CD4-positive, alpha-beta T cell treated with Interleukin-4 for 1 hour (primary cell): Measurements from ENCODE around the gene WRAP73.
"Not testable (repeated sequence)": the region's sequence is repeated elsewhere in the genome, so short reads cannot be mapped to it uniquely, and the experiment has no call there.

ENCODE experiments used
- DNase-seq, 2 donors: peaks; one replicate each; pipeline ENCODE4 v3.0.0-alpha.2; 2020 to 2022

WRAP73 gene

DNA sequence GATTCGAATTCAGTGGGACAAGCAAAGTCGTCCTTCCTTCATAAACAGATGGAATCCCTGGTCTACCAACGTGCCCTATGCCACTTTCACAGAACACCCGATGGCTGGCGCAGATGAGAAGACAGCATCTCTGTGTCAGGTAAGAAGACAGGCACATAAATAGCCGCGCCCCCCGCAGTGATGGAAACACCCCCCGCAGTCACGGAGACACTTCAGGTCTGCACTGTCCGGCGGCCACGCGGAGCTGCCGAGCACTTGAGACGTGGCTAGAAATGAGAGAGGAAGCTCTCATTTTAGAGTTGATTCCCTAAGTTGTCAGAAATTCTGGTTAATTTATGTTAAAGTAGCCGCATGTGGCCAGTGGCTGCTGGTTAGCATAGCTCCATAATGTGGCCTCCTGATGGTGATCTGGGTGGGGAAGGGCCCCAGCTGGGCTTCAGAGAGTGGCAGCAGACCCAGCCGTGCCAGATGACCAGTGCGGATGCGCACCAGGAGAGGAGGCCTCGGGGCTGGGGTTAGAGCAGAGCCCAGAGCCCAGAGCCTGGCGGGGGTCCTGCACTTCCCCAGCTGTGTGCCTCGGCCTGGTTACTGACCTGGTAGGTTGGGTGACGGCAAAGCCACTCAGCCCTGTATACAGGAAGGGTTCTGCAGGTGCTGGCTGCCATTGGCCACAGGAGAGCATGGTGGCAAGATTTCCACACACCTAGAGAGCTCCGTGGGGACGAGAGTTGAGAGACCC lies 22.2 kb downstream of the WRAP73 start:
- DNase-seq: no peak

DNA sequence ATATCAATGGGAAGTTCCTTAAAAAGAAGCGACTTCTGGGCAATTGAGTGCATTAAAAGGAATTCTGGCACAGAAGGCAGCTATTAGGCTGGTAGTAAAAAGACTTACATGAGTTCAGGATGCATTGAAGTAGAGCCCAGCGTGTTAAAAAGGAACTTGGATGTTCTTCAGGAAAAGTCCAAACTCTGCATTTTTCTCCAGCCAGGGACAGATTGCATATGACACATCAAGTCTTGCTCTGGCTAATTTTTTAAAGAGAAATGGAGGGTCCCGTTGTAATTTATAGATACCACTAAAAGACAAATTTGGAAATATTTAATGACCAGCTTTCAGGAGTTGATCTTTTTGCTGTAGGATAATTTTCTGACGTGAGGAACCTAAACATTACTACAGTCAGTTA lies 23.9 kb downstream of the WRAP73 start:
- DNase-seq: no peak

DNA sequence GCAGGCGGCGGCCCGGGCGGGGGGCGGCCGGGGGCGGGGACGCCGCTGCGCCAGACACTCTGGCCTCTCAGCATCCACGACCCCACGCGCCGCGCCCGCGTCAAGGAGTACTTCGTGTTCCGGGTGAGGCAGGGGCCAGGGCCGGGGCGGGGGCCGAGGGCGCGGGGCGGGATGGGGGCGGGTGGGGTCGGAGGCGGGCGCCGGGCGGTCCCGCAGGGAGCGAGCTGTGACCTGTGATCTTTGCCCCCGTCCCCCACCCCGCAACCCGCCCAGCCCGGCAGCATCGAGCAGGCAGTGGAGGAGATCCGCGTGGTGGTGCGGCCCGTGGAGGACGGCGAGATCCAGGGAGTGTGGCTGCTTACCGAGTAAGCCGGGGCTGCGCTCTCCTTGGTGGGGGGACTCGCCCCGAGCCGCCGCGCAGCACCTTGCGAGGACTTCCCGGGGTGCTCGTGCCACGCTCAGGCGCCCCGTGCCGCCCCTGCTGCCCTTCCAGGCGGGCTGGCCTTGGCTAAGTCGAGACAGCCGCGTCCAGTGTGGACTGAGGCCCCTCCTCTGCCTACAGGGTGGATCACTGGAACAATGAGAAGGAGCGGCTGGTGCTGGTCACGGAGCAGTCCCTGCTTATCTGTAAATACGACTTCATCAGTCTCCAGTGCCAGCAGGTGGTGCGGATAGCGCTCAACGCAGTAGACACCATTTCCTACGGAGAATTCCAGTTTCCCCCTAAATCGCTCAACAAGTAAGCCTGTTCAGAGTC lies 24.6 kb downstream of the WRAP73 start:
- DNase-seq: no peak

DNA sequence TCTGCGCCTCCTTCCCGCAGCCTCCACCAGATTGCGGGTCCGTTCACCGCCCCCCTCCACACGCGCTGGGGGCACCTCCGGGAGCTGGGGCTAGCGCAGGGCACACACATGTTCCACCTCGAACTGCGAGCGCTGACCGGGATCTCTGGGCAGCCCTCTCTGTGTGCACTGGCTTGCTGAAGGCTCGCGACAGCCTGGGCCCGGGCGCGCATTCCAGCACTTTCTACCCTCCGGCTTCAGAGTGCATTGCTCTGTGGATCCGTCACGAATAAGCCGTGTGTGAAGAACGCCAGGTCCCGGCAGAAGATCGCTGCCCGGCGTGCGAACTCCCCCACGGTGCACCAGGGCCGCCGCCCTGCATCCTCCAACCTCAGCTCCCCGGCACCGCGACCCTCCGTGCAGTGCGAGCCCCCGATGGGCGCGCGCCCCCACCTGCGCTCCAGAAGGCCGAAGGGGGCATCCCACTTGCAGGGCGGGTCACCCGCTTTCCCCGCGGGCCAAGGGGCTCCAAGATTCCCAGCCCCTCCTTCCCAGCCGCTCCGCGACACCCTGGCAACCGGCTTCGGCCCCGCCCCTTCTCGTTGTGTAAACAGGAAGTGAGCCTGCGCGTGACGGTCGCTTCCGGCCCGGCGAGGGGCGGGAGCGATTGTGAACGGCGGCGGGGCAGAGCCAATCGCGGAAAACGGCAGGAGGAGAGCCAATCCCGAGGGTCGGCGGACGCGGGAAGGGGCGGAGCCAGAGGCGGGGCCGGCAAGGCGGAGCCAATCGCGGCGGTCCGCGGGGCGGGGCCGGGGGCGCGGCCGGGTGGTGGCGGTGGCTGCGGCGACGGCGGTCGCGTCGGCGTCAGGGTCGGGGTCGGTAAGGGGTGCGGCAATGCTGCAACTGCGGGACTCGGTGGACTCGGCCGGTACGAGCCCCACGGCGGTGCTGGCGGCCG lies 25.4 kb downstream of the WRAP73 start, which contains the start of gene TPRG1L:
Gene TPRG1L, plus strand, starts transcription at position 816 of the 937 bp plus-strand sequence. Its CDS starts 58 bp downstream, at position 874.
- peak; percentile 98 for DNase-seq

DNA sequence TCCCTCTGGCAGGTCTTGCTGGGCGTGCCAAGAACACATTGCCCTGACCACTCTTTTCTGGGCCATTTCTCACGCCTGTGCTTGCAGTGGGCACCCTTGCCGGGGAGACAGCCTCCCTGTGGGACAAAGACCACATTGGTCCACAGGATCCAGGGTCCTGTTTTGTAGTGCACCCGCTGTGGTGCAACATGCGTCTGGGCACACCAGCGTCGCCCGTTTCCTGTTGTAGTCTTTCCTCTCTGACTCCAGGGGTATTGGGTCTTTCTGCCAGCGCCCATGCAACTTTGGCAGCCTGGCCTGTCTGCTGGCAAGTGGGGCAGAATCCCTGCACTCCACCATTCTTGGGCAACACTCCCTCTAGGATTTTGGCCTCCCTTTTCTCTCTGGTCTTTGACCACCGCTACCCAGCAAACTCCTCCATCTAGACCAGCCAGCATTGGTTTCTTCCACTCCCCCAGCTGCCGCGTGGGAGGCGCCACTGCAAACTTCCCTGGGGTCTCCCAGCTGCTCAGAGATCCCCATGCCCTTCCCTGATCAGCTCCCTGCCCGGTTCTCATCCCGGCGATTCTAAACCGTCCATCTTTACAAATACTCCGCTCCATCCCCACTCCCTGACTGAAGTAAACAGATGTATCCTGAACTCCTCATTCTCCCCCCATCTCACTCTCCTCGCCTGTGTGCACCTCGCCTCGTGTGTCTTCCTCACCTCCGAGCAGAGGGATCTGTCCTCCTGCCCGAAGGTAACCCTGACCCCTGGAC lies 26.3 kb downstream of the WRAP73 start:
- no peak for DNase-seq

DNA sequence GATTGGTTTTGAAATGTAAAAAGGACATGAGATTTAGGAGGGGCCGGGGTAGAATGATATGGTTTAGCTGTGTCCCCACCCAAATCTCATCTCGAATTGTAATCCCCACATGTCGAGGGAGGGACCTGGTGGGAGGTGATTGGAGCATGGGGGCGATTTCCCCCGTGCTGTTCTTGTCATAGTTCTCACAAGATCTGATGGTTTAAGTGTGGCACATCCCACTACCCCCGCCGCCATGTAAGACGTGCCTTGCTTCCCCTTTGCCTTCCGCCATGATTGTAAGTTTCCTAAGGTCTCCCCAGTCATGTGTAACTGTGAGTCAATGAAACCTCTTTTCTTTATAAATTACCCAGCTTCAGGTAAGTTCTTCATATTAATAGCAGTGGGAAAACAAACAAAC lies 27.8 kb downstream of the WRAP73 start:
- DNase-seq: not testable (repeated sequence)

DNA sequence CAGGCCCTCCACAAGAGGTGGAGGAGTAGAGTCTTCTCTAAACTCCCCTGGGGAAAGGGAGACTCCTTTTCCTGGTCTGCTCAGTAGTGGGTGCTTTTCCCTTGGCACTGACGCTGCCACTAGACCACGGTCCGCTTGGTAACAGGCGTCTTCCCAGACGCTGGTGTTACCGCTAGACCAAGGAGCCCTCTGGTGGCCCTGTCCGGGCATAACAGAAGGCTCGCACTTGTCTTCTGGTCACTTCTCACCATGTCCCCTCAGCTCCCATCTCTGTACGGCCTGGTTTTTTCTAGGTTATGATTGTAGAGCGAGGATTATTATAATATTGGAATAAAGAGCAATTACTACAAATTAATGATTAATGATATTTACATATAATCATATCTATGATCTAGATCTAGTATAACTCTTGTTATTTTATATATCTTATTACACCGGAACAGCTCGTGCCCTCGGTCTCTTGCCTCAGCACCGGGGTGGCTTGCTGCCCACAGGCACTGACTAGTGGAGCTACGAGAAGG lies 28.7 kb downstream of the WRAP73 start:
- peak; percentile 27 to 31 for DNase-seq

DNA sequence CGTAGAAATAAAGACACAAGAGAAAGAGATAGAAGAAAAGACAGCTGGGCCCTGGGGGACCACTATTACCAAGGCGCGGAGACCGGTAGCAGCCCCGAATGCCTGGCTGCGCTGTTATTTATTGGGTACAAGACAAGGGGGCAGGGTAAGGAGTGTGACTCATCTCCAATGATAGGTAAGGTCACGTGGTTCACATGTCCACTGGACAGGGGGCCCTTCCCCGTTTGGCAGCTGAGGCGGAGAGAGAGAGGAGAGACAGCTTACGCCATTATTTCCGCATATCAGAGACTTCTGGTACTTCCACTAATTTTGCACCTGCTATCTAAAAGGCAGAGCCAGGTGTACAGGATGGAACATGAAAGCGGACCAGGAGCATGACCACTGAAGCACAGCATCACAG lies 29.2 kb downstream of the WRAP73 start:
- DNase-seq: no peak

DNA sequence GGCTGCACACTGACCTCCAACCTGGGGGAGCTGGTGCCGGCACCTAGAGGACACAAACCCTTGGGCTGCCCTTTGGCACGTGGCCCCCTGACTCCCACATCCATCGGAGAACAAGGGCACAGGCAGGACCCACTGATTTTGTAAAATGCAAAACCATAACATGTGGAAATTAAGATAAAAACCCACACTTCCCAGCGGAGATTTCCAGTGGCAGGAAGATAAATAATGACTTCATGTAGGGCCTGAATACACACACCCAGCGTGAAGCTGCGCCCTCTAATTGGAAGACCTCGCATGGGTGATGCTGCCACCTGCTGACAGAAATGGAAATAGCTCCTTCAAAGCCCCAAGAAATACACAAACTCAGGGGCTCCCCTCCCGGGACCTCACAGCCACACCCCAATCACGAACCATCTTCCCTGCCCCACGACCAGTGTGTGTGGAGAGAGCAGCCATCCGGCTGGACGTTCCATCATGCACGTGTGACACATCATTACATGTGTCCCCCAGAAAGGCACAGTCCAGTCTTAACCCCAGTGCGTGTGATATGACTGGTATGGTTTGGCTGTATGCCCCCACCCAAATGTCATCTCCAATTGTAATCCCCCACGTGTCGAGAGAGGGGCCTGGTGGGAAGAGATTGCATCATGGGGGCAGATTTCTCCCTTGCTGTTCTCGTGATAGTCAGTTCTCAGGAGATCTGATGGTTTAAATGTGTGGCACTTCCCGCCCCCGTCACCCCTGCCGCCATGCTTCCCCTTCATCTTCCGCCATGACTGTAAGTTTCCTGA lies 30.8 kb downstream of the WRAP73 start:
- peak; percentile 80 to 85 for DNase-seq

DNA sequence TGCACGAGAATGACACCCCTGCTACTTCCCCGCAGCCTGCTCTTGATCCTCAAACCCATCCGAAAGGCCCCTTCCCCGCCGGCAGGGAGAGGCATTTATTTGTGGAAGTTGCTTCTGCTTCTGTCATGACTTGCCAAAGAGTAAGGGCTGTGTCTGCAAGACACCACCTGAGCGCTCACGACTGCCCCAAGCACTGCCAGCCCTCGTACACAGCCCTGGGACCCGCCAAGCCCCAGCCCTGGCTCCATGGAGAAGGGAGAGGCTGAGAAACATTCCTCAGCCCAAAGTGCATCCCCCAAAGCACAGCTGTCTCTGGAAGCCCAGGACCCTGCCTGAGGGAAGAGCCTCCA lies 31.4 kb downstream of the WRAP73 start:
- DNase-seq: no peak

DNA sequence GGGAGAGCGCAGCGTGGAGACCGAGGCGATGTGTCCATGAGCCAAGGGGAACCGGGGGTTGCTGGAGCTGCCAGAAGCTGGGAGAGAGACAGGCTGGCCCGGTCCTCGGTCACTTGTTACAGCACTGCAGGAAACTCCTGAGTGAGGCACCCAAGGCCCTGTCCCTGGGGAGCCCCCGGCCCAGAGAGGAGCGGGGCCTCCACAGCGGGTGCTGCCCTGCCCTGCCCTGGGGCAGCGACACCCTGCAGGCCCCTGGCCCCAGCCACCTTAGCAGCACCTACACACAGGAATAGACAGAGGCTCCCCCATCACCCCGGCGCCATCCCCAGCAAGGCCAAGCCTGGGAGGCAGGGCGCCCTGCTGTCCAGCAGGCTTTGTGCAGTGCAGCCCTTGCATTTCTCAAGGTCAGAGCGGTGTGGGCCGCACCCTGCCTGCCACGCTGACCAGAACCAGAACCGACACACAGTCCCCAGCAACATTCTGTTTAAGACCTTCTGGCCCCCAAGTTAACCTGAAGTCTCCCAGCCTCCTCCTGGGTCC lies 32.0 kb downstream of the WRAP73 start:
- no peak for DNase-seq

DNA sequence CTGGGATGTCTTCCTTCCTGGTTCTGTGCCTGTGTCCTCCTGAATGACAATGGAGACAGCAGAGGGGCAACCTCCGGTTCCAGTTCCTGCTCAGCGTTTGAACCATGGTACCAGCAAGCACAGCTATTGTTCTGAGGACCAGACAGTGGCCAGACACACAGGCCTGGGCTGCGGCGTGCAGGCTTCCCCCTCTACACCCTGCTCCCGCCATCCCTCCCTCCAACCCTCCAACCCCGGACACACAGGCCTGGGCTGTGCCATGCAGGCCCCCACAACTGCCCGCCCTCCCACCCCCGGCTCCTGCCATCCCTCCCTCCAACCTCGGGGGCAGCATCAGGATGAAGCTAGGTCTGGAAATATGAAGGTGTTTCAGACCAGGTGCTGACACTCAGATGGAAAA lies 33.0 kb downstream of the WRAP73 start:
- no peak for DNase-seq

DNA sequence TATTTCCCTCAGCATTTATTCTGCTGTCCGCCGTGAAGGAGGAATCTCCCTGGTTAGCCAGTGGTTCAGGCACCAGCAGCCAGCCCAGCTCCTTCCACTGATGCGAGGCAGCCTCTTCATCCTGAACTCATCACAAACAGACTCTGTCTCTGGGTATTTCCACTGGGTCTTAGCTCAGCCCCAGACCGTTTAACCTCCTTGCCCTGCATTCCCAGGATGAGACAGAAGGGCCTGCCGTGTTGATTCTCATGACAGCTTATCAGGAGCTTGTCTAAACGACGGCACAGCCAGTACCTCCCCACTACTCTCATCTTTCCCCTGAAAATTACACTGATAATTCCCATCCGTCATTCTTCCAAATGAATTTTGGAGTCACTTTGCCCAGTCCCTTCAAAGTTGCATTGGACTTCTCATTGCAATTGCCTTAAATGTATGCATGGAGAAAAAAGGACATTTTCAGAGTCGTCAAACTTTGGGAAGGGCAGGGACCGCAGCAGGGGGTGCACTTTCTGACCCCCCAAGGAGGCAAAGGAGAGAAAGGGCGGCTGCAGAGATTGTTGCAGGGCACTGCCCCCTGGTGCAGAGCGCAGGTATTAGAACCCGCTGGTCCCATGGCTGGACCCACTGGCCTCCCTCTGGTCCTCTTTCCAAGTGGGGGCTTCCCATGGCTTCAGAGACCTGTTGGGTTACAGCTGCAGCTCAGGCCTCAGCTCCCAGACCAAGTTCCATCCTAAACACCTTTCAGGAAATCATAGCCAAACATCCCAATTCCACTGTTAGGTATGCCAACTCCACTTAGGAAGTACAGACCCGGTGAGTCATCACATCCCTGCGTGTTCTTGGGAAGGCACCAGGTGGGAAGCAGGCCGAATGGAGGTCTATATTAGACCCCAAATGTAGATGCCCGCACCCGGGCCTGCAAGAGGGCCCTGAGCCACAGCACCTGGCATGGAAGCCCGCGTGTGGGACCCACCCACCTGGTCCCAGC lies 34.9 kb downstream of the WRAP73 start:
- DNase-seq: no peak

DNA sequence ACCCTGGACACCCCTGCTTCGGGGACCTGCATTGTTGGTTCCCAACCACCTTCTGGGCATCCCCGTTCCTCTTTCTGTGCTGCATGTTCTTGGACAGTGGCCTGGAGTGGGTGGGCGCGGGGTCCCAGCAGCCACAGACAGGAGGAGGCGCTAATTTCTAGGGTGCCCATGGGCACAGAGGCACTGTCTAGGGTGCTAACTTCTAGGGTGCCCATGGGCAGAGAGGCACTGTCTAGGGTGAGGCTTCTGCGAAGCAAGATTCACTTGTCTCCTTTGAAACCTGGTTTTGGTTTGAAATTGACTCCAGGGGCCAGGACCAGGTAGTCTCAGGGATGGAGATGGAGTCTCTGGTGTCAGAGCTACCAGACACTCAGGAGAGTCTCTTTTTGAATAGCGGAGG lies 37.8 kb downstream of the WRAP73 start:
- no peak for DNase-seq

DNA sequence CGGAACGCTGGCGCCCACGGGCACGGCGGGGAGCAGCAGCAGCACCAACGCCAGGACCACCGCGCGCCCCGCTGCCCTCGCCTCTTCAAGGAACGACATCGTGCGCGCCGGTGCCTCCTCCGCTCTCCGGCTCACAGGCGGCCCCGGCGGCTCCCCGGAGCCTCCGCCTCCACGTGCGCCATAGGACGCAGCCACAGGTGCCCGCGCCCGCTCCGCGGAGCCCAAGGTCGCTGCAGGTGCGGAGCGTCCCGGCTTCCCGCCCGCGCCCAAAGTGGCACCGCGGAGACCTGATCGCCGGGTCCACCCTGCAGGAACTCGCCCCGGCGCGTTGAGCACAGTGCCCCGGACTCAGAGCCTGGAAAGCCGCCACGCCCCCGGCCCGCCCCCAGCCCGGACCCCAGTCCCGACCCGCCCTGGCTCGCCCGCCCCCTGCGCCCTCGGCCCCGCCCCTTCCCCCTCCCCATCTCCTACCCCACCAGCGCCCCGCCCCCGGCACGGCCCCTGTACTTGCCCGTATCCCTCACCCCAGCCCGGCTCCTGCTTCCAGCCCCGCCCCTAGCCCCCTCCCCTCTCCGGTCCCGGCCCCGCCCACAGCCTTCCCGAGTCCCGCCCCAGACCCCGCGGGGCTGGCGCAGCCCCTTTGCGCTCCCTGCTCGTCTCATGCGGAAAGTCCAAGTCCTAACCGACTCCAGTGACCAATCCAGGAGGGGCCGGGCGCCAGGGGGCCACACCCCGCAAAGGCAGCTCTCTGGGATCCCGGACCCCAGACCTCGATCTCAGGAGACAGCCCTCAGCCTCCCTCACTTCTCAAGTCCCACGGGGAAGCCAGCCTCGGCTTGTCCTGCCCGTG lies 38.5 kb downstream of the WRAP73 start, which contains the start of gene MEGF6:
Gene MEGF6, minus strand, starts transcription at position 339 of the 850 bp plus-strand sequence. Its CDS starts 240 bp downstream, at position 99.
- peak; percentile 65 to 69 for DNase-seq

DNA sequence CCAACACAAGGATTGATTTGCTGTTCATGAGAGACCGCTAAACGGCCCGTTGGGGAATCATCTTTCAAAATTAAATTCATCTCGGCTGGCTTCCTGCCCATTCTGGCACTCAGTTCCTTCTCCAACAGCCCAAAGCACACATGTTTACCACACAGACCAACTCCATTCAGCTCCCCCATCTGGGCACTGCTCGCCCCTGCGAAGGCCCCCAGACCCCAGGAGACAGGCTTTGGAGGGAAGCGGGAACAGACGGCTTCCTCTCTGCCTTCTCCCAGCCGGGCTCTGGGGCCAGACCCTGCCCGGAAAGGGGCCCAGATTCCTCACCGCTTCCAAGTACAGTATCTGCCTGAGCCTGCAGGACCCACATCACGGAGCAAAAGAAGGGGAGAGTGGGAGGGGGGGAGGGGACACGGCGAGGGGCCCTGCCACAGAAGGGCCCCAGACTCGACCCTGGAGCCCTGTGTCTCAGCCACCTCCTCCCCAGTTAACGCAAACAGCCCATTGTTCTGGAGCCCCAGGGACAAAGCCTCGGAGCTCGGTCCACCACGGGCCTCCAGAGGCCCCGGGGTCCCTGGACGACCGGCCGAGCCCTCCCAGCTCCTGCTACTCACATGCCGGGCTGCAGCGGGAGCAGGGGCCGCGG lies 39.3 kb downstream of the WRAP73 start:
- no peak for DNase-seq

DNA sequence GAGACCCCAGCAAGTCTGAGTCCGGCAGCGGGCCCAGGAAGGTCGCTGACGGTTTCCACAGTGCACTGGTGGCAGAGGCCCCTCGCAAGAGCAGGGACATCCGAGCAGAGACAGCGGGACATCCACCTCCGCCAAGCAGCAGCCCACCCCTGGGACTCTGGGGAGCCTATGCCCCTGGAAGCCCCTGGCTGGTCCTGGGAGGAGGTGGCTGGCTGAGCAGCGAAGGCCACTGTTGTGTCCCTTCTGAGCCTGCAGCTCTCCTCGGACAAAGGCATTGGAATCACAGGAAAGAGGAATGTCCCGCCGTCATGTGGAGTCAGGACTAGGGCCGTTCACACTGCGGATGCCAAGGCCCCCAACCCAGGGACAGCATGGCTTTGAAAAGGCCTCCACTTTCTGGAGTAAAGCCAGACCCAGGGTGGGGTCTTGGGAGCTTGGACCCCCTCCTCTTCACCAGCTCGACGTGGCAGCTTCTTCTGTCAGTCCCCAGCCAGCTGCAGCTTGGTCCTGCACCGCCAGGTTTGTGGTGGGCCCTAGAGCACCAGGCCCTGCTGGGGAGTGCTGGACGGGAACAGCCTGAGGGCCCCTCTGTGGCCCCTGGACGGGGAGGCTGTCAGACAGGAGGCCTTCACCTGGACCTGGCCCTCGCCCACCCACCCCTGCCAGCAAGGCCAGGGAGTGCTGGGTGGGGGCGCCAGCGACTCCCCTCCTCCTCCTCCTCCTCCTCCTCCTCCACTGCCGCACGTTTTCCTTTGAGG lies 40.0 kb downstream of the WRAP73 start:
- no peak for DNase-seq
